ENCODE data around the gene HES3.
A peak's percentile ranks its signal among the peaks of the same experiment; 100 is the strongest.

The HES3 gene

DNA sequence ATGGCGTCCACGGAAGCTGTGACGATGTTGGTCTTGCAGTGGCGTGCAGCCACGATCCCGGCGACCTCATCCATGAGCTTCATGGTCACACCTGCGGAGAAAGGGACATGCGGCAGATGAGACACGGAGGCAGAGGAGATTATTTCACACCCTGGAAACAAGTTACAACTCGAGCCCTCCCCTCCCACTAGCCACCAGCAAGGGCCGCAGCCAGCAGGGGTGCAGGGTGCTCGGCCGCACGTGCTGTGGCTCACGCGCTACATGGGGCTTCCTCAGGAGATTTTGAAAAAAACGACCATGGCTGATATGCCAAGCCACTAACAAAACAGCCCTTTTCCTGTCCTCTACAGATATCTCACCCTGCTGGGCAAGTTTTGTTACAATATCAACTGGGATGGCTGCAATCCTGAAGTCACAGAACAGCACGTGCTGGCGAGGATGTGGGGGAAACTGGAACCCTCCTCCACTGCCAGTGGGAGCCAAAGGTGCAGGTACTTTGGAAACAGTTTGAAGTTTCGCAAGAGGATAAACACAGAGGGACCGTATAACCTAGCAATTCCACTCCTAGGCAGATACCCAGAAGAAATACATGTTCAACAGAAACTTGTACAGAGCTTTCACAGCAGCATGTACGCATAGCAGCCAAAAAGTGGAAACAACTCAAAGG, 51.0 kb downstream of the HES3 start:
- intact Hi-C loops (cut with DNase I), result no loop called here
- peak in 1 of 10 donors; percentile 62 for DNase-seq
